ENCODE measurements around the gene POU2F1.
"Not testable (repeated sequence)": the region's sequence is repeated elsewhere in the genome, so short reads cannot be mapped to it uniquely, and the experiment has no call there.

DNA sequence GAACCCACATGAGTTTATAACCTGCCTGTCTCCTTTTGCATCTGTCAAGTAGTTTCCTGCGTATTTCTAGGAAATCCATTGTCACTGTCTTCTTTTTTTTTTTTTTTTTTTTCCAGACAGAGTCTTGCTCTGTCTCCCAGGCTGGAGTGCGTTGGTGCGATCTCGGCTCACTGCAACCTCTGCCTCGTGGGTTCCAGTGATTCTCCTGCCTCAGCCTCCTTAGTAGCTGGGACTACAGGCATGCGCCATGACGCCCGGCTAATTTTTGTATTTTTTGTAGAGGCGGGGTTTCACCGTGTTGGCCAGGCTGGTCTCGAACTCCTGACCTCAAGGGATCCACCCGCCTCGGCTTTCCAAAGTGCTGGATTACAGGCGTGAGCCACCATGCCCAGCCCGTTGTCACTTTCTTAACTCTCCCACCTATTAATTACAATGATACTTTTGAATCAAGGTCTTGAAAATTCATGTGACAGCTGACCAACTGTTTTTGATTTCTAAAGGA, 4.1 kb downstream of the POU2F1 start:
- not testable (repeated sequence) for TF ChIP-seq SP1 (IDR thresholded peaks at IDR 0.05); SUZ12 (IDR thresholded peaks at IDR 0.05); LEF1 (IDR thresholded peaks at IDR 0.05; ENCODE audit: borderline replicate concordance); L3MBTL2 (conservative IDR thresholded peaks at IDR 0.05); HDGF (IDR thresholded peaks at IDR 0.05; ENCODE audit: borderline replicate concordance); FOXA1 (IDR thresholded peaks at IDR 0.05); FOXM1 (IDR thresholded peaks at IDR 0.05; ENCODE audit: borderline replicate concordance); FOXK2 (IDR thresholded peaks at IDR 0.05); TARDBP (IDR thresholded peaks at IDR 0.05); ELF4 (IDR thresholded peaks at IDR 0.05); BHLHE40 (IDR thresholded peaks at IDR 0.05; ENCODE audit: borderline replicate concordance)
- TF ChIP-seq ZNF384 (IDR thresholded peaks at IDR 0.05) = peak; percentile 53; the same call in 1 of the 2 replicates
- TF ChIP-seq, protein P1, sequence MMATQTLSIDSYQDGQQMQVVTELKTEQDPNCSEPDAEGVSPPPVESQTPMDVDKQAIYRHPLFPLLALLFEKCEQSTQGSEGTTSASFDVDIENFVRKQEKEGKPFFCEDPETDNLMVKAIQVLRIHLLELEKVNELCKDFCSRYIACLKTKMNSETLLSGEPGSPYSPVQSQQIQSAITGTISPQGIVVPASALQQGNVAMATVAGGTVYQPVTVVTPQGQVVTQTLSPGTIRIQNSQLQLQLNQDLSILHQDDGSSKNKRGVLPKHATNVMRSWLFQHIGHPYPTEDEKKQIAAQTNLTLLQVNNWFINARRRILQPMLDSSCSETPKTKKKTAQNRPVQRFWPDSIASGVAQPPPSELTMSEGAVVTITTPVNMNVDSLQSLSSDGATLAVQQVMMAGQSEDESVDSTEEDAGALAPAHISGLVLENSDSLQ (IDR thresholded peaks at IDR 0.05) = not testable (repeated sequence)

Measured in HEK293T (cell line).